Gastrocnemius medialis (tissue), 4 donors: ENCODE results near the gene SH3GL3.

Experiments used
- CTCF ChIP-seq, 5 experiments: fragments of 450-650 bp in 3 of 5; fragments of 200-600 bp in 2 of 5; sonication (generic) in 2 of 5; IDR thresholded peaks in 4 of 5; conservative IDR thresholded peaks in 1 of 5; 1 replicate in 4 of 5; 2 replicates in 1 of 5; pipeline ENCODE4 v1.5.1; 2016 to 2019; ENCODE audit warnings: antibody characterized with exemption in 5 of 5, mild to moderate bottlenecking in 3 of 5, moderate library complexity in 3 of 5
- POLR2A ChIP-seq, 2 donors: fragments of 450-650 bp; IDR thresholded peaks; one replicate each; pipeline ENCODE4 v1.6.1; 2017; ENCODE audit warnings: antibody characterized with exemption in 2 of 2, mild to moderate bottlenecking in 2 of 2, moderate library complexity in 2 of 2

GRCh38 chr15:83503595-83504364 is 56.6 kb downstream of the SH3GL3 start:
- TF ChIP-seq CTCF (IDR thresholded peaks at IDR 0.05 in 4 of 5, conservative IDR thresholded peaks at IDR 0.05 in 1 of 5) (no peak), POLR2A (IDR thresholded peaks at IDR 0.05) (no peak)
